Fibroblast of lung (primary cell): Measurements from ENCODE around the gene ARHGEF7. TPM values are rescaled to one million over a fixed set of nuclear protein-coding genes. Genes with fewer than 3 reads are reported as not detected.

ENCODE experiments used
- DNase-seq, 2 donors: peaks; one replicate each; pipeline versions ENCODE4 v3.0.0 to v3.0.0-alpha.2; 2010; ENCODE audit warnings: low read depth in 2 of 2
- H2AFZ ChIP-seq: 2 replicates; pipeline ENCODE4 v1.5.1; 2012; ENCODE audit warnings: low read length, control low read depth, inconsistent platforms
- H3K27ac ChIP-seq: 2 replicates; pipeline ENCODE4 v1.5.1; 2011; ENCODE audit warnings: low read length, control low read depth; ENCODE audit not compliant: insufficient read depth
- H3K27me3 ChIP-seq: 2 replicates; pipeline ENCODE4 v1.5.1; 2011; ENCODE audit warnings: mild to moderate bottlenecking, low read length; ENCODE audit not compliant: control insufficient read depth, insufficient read depth
- H3K36me3 ChIP-seq: 2 replicates; pipeline ENCODE4 v1.5.1; 2011; ENCODE audit warnings: low read length; ENCODE audit not compliant: control insufficient read depth, insufficient read depth
- H3K4me1 ChIP-seq: 2 replicates; pipeline ENCODE4 v1.5.1; 2011; ENCODE audit warnings: low read length; ENCODE audit not compliant: control insufficient read depth, insufficient read depth; ENCODE audit errors: extremely low read depth
- H3K4me2 ChIP-seq: 2 replicates; pipeline ENCODE4 v1.5.1; 2011; ENCODE audit warnings: low read length, control low read depth; ENCODE audit not compliant: insufficient read depth; ENCODE audit errors: extremely low read depth
- H3K4me3 ChIP-seq, 4 experiments: fragments of 200-600 bp in 1 of 4; sonication (generic) in 1 of 4; replicated peaks in 1 of 4; 2 replicates each; pipeline ENCODE4 v1.5.1; 2011 to 2016; ENCODE audit warnings: low read length in 4 of 4, low read depth in 3 of 4, mild to moderate bottlenecking in 3 of 4, control low read depth in 2 of 4, inconsistent platforms in 1 of 4, mixed read lengths in 1 of 4; ENCODE audit not compliant: insufficient read depth in 1 of 4; ENCODE audit errors: control extremely low read depth in 1 of 4
- H3K79me2 ChIP-seq: 2 replicates; pipeline ENCODE4 v1.5.1; 2012; ENCODE audit warnings: mild to moderate bottlenecking, low read length, inconsistent platforms; ENCODE audit not compliant: control insufficient read depth, insufficient read depth
- H3K9ac ChIP-seq: 2 replicates; pipeline ENCODE4 v1.5.1; 2011; ENCODE audit warnings: mild to moderate bottlenecking, low read length, control low read depth; ENCODE audit not compliant: insufficient read depth
- H3K9me3 ChIP-seq: 2 replicates; pipeline ENCODE4 v1.5.1; 2012; ENCODE audit warnings: low read depth, low read length; ENCODE audit not compliant: control insufficient read depth, insufficient read depth
- H4K20me1 ChIP-seq: 2 replicates; pipeline ENCODE4 v1.5.1; 2011; ENCODE audit warnings: low read length; ENCODE audit not compliant: control insufficient read depth, insufficient read depth; ENCODE audit errors: extremely low read depth
- CTCF ChIP-seq, 2 donors: IDR thresholded peaks in 1 of 2; conservative IDR thresholded peaks in 1 of 2; 1 replicate in 1 of 2; 2 replicates in 1 of 2; pipeline ENCODE4 v1.5.1; 2011 to 2012; ENCODE audit warnings: low read length in 2 of 2, control low read depth in 1 of 2, inconsistent platforms in 1 of 2, low read depth in 1 of 2, mild to moderate bottlenecking in 1 of 2
- EZH2 ChIP-seq: IDR thresholded peaks from 2 replicates; pipeline ENCODE4 v1.5.1; 2012; ENCODE audit warnings: low read length, control low read depth, mild to moderate bottlenecking; ENCODE audit errors: missing control alignments
- polyA plus RNA-seq, 2 donors: library from polyadenylated mRNA; depleted of rRNA in 1 of 2; stranded (reverse) in 1 of 2; unstranded in 1 of 2; fragments of >200 nt; gene quantifications; 2 replicates each; pipeline ENCODE4 v1.2.1, GENCODE V29; 2011 to 2012; ENCODE audit warnings: missing spikeins in 1 of 2
- total RNA-seq: library from RNA; depleted of rRNA; stranded (reverse); fragments of >200 nt; gene quantifications from 2 replicates; pipeline ENCODE4 v1.2.1, GENCODE V29; 2014

Gene ARHGEF7
- total and polyA plus RNA-seq, 2 donors (not counting 1 experiment from before 2014, with no cell fraction given): 29.1 to 42.8 TPM

DNA sequence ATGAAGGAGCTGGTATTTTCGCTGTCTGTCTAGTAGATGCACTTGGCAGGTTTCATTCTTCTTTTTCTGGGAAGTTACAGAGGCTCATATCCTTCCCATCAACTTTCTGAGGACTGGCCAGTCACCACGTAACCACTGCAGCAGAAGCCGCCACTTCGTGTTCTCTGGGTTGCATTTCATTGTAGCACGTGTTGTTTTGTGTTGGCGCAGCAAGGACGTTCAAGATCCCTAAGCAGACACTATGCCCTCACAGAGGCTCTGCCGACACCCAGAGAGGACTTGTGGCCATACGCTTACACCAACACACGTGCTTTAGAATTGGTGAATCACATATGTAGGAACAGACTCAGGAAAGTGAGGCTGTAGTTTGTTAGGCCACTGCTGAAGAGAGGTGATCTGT lies 163.1 kb downstream of the ARHGEF7 start:
- Histone ChIP-seq H2AFZ (no peak overlapping the region), H4K20me1 (no peaks in the 10 kb centered on the region), H3K4me2 (no peak overlapping the region), H3K27ac (no peak overlapping the region), H3K36me3 (peaks cover 2% of the 10 kb centered on the region), H3K4me3 (no peak overlapping the region), H3K9me3 (no peaks in the 10 kb centered on the region), H3K79me2 (peaks cover 2% of the 10 kb centered on the region), H3K9ac (no peak overlapping the region), H3K4me1 (peaks cover 12% of the 10 kb centered on the region), H3K27me3 (no peaks in the 10 kb centered on the region)
- no peak for DNase-seq
- TF ChIP-seq CTCF (conservative IDR thresholded peaks at IDR 0.05 in 1 of 2, IDR thresholded peaks at IDR 0.05 in 1 of 2; ENCODE audit: low read depth in 1 of 2, low read length in 2 of 2): no peak
- no peak for TF ChIP-seq EZH2

DNA sequence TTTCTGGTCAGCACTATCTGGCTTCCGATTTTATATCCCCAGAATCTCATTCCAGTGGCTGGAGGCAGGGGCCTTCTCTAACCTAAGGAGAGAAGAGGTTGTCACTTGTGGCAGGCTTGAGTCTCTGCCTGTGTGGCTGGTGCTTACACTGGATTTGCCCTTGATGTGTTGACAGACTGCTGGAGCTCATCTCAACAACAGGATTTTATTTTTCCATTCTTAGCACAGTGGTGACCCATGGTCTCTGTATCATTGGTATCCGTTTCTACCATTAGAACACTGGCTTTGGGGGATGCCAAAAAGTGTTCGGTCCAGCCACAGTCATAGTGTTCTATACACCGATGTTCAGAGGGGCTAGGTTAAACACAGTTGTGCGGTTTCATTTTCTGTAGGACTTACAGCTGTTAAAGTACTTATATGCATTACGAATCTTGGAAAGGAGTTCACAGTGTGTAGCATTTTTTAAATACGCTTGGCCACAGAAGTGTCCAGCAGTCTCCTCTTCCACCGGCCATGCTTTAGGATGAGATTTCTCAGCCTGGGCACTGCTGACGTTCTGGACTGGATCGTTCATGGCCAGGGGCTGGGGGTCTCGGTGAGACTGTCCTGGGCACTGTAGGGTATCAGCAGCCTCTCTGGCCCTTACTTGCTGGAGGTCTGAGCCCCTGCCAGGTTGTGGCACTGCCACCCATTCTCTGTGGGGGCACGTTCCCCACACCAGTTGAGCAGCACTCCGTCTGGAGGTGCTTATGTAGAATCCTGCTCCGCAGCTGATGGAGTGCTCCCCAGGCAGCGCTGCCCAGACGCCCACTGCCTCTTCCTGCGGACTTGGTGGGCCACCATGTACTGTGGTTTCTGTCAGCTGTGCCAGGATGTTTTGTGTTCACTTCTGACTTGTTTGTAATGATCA lies 163.9 kb downstream of the ARHGEF7 start:
- H4K20me1 ChIP-seq: no peaks in the 10 kb centered on the region
- DNase-seq: peak in 1 of 2 donors; percentile 34
- peaks cover 2% of the 10 kb centered on the region for H3K79me2 ChIP-seq
- no peaks in the 10 kb centered on the region for H3K9me3 ChIP-seq
- TF ChIP-seq CTCF (conservative IDR thresholded peaks at IDR 0.05 in 1 of 2, IDR thresholded peaks at IDR 0.05 in 1 of 2; ENCODE audit: low read depth in 1 of 2, low read length in 2 of 2): no peak
- TF ChIP-seq EZH2: no peak
- no peak overlapping the region for H3K4me3 ChIP-seq
- H3K4me2 ChIP-seq: no peak overlapping the region
- no peak overlapping the region for H3K27ac ChIP-seq
- H3K4me1 ChIP-seq: peaks cover 12% of the 10 kb centered on the region
- peaks cover 5% of the 10 kb centered on the region for H3K36me3 ChIP-seq
- H3K9ac ChIP-seq: no peak overlapping the region
- no peaks in the 10 kb centered on the region for H3K27me3 ChIP-seq
- H2AFZ ChIP-seq: no peak overlapping the region

- peak overlapping the region; percentile 92 for H3K27ac ChIP-seq
- no peak overlapping the region for H3K4me3 ChIP-seq
- H3K9me3 ChIP-seq: no peaks in the 10 kb centered on the region
- no peak overlapping the region for H3K9ac ChIP-seq
- DNase-seq: no peak
- H2AFZ ChIP-seq: no peak overlapping the region
- H3K4me2 ChIP-seq: no peak overlapping the region
- peaks cover 11% of the 10 kb centered on the region for H3K36me3 ChIP-seq
- peaks cover 12% of the 10 kb centered on the region for H3K4me1 ChIP-seq
- H4K20me1 ChIP-seq: no peaks in the 10 kb centered on the region
- no peaks in the 10 kb centered on the region for H3K27me3 ChIP-seq
- no peak for TF ChIP-seq EZH2
- no peak for TF ChIP-seq CTCF (conservative IDR thresholded peaks at IDR 0.05 in 1 of 2, IDR thresholded peaks at IDR 0.05 in 1 of 2; ENCODE audit: low read depth in 1 of 2, low read length in 2 of 2)
- peaks cover 2% of the 10 kb centered on the region for H3K79me2 ChIP-seq
Observed at GRCh38 chr13:111280226-111280625, 165.1 kb downstream of the ARHGEF7 start.
